ENCODE data around the gene BNC1.
"Not testable (repeated sequence)": the region's sequence is repeated elsewhere in the genome, so short reads cannot be mapped to it uniquely, and the experiment has no call there.

Gene BNC1

GRCh38 chr15:83283813-83284558 lies 478 bp downstream of the BNC1 start:
- no peak for ATAC-seq
- Mint-ChIP-seq H3K4me1 (no peaks in the 10 kb centered on the region), H3K4me3 (no peak overlapping the region), H3K27me3 (peaks cover 48% of the 10 kb centered on the region), H3K27ac (no peak overlapping the region), H3K36me3 (no peaks in the 10 kb centered on the region), H3K9me3 (no peaks in the 10 kb centered on the region)

GRCh38 chr15:83283138-83283812 lies 1.2 kb downstream of the BNC1 start:
- Mint-ChIP-seq H3K9me3 (no peaks in the 10 kb centered on the region), H3K36me3 (no peaks in the 10 kb centered on the region), H3K27me3 (peaks cover 50% of the 10 kb centered on the region), H3K4me3 (no peak overlapping the region), H3K4me1 (no peaks in the 10 kb centered on the region), H3K27ac (no peak overlapping the region)
- no peak for ATAC-seq

GRCh38 chr15:83282776-83283137 lies 1.7 kb downstream of the BNC1 start:
- Mint-ChIP-seq H3K27ac (no peak overlapping the region), H3K27me3 (peaks cover 50% of the 10 kb centered on the region), H3K36me3 (no peaks in the 10 kb centered on the region), H3K9me3 (no peaks in the 10 kb centered on the region), H3K4me1 (no peaks in the 10 kb centered on the region), H3K4me3 (no peak overlapping the region)
- no peak for ATAC-seq

- no peak overlapping the region for H3K27ac Mint-ChIP-seq
- no peak for ATAC-seq
- peaks cover 50% of the 10 kb centered on the region for H3K27me3 Mint-ChIP-seq
- no peaks in the 10 kb centered on the region for H3K9me3 Mint-ChIP-seq
- H3K4me3 Mint-ChIP-seq, result no peak overlapping the region
- no peaks in the 10 kb centered on the region for H3K4me1 Mint-ChIP-seq
- H3K36me3 Mint-ChIP-seq, result no peaks in the 10 kb centered on the region
Observed at GRCh38 chr15:83282141-83282540, 2.3 kb downstream of the BNC1 start.

- Mint-ChIP-seq H3K36me3 (no peaks in the 10 kb centered on the region), H3K27ac (no peak overlapping the region)
- no peak for ATAC-seq
Observed at GRCh38 chr15:83278191-83278590, 6.3 kb downstream of the BNC1 start.

GRCh38 chr15:83276661-83277060 lies 7.8 kb downstream of the BNC1 start:
- Mint-ChIP-seq H3K4me3 (no peak overlapping the region), H3K4me1 (no peaks in the 10 kb centered on the region), H3K27ac (no peak overlapping the region), H3K9me3 (no peaks in the 10 kb centered on the region), H3K27me3 (peaks cover 34% of the 10 kb centered on the region), H3K36me3 (no peaks in the 10 kb centered on the region)
- no peak for ATAC-seq

More at GRCh38 chr15:83278191-83278590, 6.3 kb downstream of the BNC1 start:
- Mint-ChIP-seq H3K27me3 (peaks cover 44% of the 10 kb centered on the region), H3K4me3 (no peak overlapping the region), H3K4me1 (no peaks in the 10 kb centered on the region), H3K9me3 (no peaks in the 10 kb centered on the region)

- H3K4me3 Mint-ChIP-seq, result no peak overlapping the region
- H3K27me3 Mint-ChIP-seq, result peaks cover 34% of the 10 kb centered on the region
- no peak for ATAC-seq
Observed at GRCh38 chr15:83275412-83275811, 9.1 kb downstream of the BNC1 start.

GRCh38 chr15:83270176-83270575 lies 14.3 kb downstream of the BNC1 start:
- H3K27me3 Mint-ChIP-seq, result peaks cover 9% of the 10 kb centered on the region
- no peak overlapping the region for H3K4me3 Mint-ChIP-seq
- no peaks in the 10 kb centered on the region for H3K4me1 Mint-ChIP-seq
- H3K9me3 Mint-ChIP-seq, result no peaks in the 10 kb centered on the region
- no peaks in the 10 kb centered on the region for H3K36me3 Mint-ChIP-seq
- ATAC-seq, result no peak
- H3K27ac Mint-ChIP-seq, result no peak overlapping the region

More at GRCh38 chr15:83275412-83275811, 9.1 kb downstream of the BNC1 start:
- Mint-ChIP-seq H3K9me3 (no peaks in the 10 kb centered on the region), H3K36me3 (no peaks in the 10 kb centered on the region), H3K27ac (no peak overlapping the region), H3K4me1 (no peaks in the 10 kb centered on the region)

GRCh38 chr15:83268147-83268546 lies 16.3 kb downstream of the BNC1 start:
- H3K27me3 Mint-ChIP-seq, result peaks cover 17% of the 10 kb centered on the region
- no peak overlapping the region for H3K4me3 Mint-ChIP-seq
- H3K4me1 Mint-ChIP-seq, result no peaks in the 10 kb centered on the region
- no peaks in the 10 kb centered on the region for H3K36me3 Mint-ChIP-seq
- ATAC-seq, result no peak
- no peaks in the 10 kb centered on the region for H3K9me3 Mint-ChIP-seq
- no peak overlapping the region for H3K27ac Mint-ChIP-seq

- H3K27me3 Mint-ChIP-seq, result peaks cover 19% of the 10 kb centered on the region
- no peaks in the 10 kb centered on the region for H3K4me1 Mint-ChIP-seq
- H3K4me3 Mint-ChIP-seq, result no peak overlapping the region
- H3K27ac Mint-ChIP-seq, result no peak overlapping the region
- ATAC-seq, result no peak
- H3K36me3 Mint-ChIP-seq, result no peaks in the 10 kb centered on the region
- no peaks in the 10 kb centered on the region for H3K9me3 Mint-ChIP-seq
Observed at GRCh38 chr15:83262594-83263315, 21.7 kb downstream of the BNC1 start.

GRCh38 chr15:83262181-83262580 lies 22.3 kb downstream of the BNC1 start:
- not testable (repeated sequence) for ATAC-seq, H3K27ac Mint-ChIP-seq
- peaks cover 19% of the 10 kb centered on the region for H3K27me3 Mint-ChIP-seq

GRCh38 chr15:83250781-83251180 lies 33.7 kb downstream of the BNC1 start:
- ATAC-seq, result no peak
- H3K27me3 Mint-ChIP-seq, result peaks cover 33% of the 10 kb centered on the region
- no peaks in the 10 kb centered on the region for H3K9me3 Mint-ChIP-seq
- no peak overlapping the region for H3K27ac Mint-ChIP-seq
- no peaks in the 10 kb centered on the region for H3K4me1 Mint-ChIP-seq
- H3K36me3 Mint-ChIP-seq, result no peaks in the 10 kb centered on the region
- H3K4me3 Mint-ChIP-seq, result no peak overlapping the region

More at GRCh38 chr15:83262181-83262580, 22.3 kb downstream of the BNC1 start:
- H3K36me3 Mint-ChIP-seq, H3K9me3 Mint-ChIP-seq, H3K4me3 Mint-ChIP-seq, H3K4me1 Mint-ChIP-seq: not testable (repeated sequence)

GRCh38 chr15:83249030-83249343 lies 35.5 kb downstream of the BNC1 start:
- Mint-ChIP-seq H3K4me3 (no peak overlapping the region), H3K4me1 (no peaks in the 10 kb centered on the region), H3K36me3 (no peaks in the 10 kb centered on the region), H3K9me3 (peaks cover 2% of the 10 kb centered on the region), H3K27ac (no peak overlapping the region), H3K27me3 (peaks cover 25% of the 10 kb centered on the region)
- no peak for ATAC-seq

- Mint-ChIP-seq H3K27me3 (peaks cover 25% of the 10 kb centered on the region), H3K36me3 (no peaks in the 10 kb centered on the region), H3K9me3 (peaks cover 2% of the 10 kb centered on the region), H3K4me3 (no peak overlapping the region), H3K4me1 (no peaks in the 10 kb centered on the region), H3K27ac (no peak overlapping the region)
- no peak for ATAC-seq
Observed at GRCh38 chr15:83248151-83249029, 36.1 kb downstream of the BNC1 start.

- Mint-ChIP-seq H3K9me3 (peaks cover 8% of the 10 kb centered on the region), H3K36me3 (no peaks in the 10 kb centered on the region), H3K4me1 (no peaks in the 10 kb centered on the region), H3K27ac (no peak overlapping the region), H3K4me3 (no peak overlapping the region), H3K27me3 (peaks cover 26% of the 10 kb centered on the region)
- no peak for ATAC-seq
Observed at GRCh38 chr15:83243634-83244033, 40.8 kb downstream of the BNC1 start.

All from stimulated activated memory B cell treated with anti-CD40 and anti-IgM and Interleukin-4, amounts not matched to agents 10 μg/mL and 1 μg/mL and 100 μg/mL, for 72 hours (primary cell).